GM12872 (cell line): ENCODE results near the gene TEF.

ENCODE experiments used
- CTCF ChIP-seq: IDR thresholded peaks from 3 replicates; pipeline ENCODE4 v1.5.1; 2011; ENCODE audit warnings: low read depth, mild to moderate bottlenecking, low read length, moderate library complexity; ENCODE audit not compliant: insufficient read depth

TEF gene

GRCh38 chr22:41446639-41447434 lies 65.1 kb downstream of the TEF start, which contains the start of gene TOB2:
TOB2 (minus strand) TSS chr22:41446801; CDS start chr22:41437345, 9,456 bp downstream.
- TF ChIP-seq CTCF: no peak

GRCh38 chr22:41447435-41448188 lies 65.9 kb downstream of the TEF start:
- TF ChIP-seq CTCF: no peak

- TF ChIP-seq CTCF: no peak
Observed at GRCh38 chr22:41448189-41448808, 66.6 kb downstream of the TEF start.
